T-cell (primary cell): ENCODE measurements around the gene CDIPT. TPM values are rescaled to one million over a fixed set of nuclear protein-coding genes. Genes with fewer than 3 reads are reported as not detected.

Experiments
- total RNA-seq, 35 experiments: library from RNA in 6 of 35; stranded (reverse) in 6 of 35; fragments of 120-200 nt in 1 of 35; gene quantifications; one replicate each; pipeline versions ENCODE4 v1.2.1 to v1.2.4 and lab custom pipeline; 2013 to 2026

The CDIPT gene
- total RNA-seq, 5 donors from 2014 or later (not counting 1 experiment from before 2014, with no cell fraction given): 37.1 to 87.0 (median 79.7) TPM

Other genes with a start within 250 kb of the CDIPT start
- 100 to 1,000 TPM; 124 to 172 (median 161) TPM for gene SPN, start 200.0 kb downstream of the CDIPT start, total RNA-seq
- gene QPRT, start 184.0 kb downstream of the CDIPT start, total RNA-seq: 1 to 10 TPM; 1.4 to 2.5 (median 2.1) TPM
- 100 to 1,000 TPM; 122 to 194 (median 142) TPM for gene C16orf54, start 117.2 kb downstream of the CDIPT start, total RNA-seq
- under 1 TPM in 2 of 5 donors, not detected in 3; 0.09 to 0.15 TPM for gene ZG16, start 85.0 kb downstream of the CDIPT start, total RNA-seq
- 10 to 100 TPM; 84.1 to 95.2 (median 84.9) TPM for gene KIF22, start 72.5 kb downstream of the CDIPT start, total RNA-seq
- gene MAZ, start 56.7 kb downstream of the CDIPT start, total RNA-seq: 100 to 1,000 TPM; 240 to 326 (median 305) TPM
- gene PRRT2, start 51.0 kb downstream of the CDIPT start, total RNA-seq: 1 to 10 TPM; 2.4 to 7.9 (median 4.4) TPM
- gene PAGR1, start 47.1 kb downstream of the CDIPT start, total RNA-seq: 10 to 100 TPM; 16.0 to 47.2 (median 40.6) TPM
- 100 to 1,000 TPM; 140 to 173 (median 158) TPM for gene MVP, start 42.8 kb downstream of the CDIPT start, total RNA-seq
- under 1 TPM in 3 of 5 donors, not detected in 2; 0.16 to 0.82 (median 0.47) TPM for gene SEZ6L2, start 36.3 kb upstream of the CDIPT start, total RNA-seq
- not detected for gene ASPHD1, start 37.3 kb upstream of the CDIPT start, total RNA-seq
- 10 to 100 TPM; 48.4 to 87.3 (median 79.1) TPM for gene KCTD13, start 63.0 kb upstream of the CDIPT start, total RNA-seq
- 10 to 100 TPM; 66.7 to 93.9 (median 80.4) TPM for gene TMEM219, start 98.9 kb upstream of the CDIPT start, total RNA-seq
- 10 to 100 TPM; 26.1 to 58.3 (median 55.9) TPM for gene TAOK2, start 110.6 kb upstream of the CDIPT start, total RNA-seq
- 10 to 100 TPM; 15.0 to 22.8 (median 20.3) TPM for gene HIRIP3, start 132.4 kb upstream of the CDIPT start, total RNA-seq
- 100 to 1,000 TPM in 3 of 5 donors, 10 to 100 TPM in 2; 84.8 to 152 (median 128) TPM for gene INO80E, start 133.0 kb upstream of the CDIPT start, total RNA-seq
- gene DOC2A, start 147.8 kb upstream of the CDIPT start, total RNA-seq: under 1 TPM in 4 of 5 donors, not detected in 1; 0.15 to 0.38 (median 0.26) TPM
- not detected for gene C16orf92, start 160.0 kb upstream of the CDIPT start, total RNA-seq
- gene TLCD3B, start 168.0 kb upstream of the CDIPT start, total RNA-seq: under 1 TPM in 3 of 5 donors, not detected in 2; 0.25 to 0.32 (median 0.25) TPM
- 100 to 1,000 TPM; 367 to 715 (median 567) TPM for gene ALDOA, start 202.5 kb upstream of the CDIPT start, total RNA-seq
- gene PPP4C, start 212.8 kb upstream of the CDIPT start, total RNA-seq: 100 to 1,000 TPM in 2 of 5 donors, 10 to 100 TPM in 3; 71.2 to 110 (median 97.9) TPM
- 1 to 10 TPM; 1.4 to 2.0 (median 1.5) TPM for gene TBX6, start 228.7 kb upstream of the CDIPT start, total RNA-seq
- 100 to 1,000 TPM; 105 to 277 (median 226) TPM for gene YPEL3, start 233.0 kb upstream of the CDIPT start, total RNA-seq